ENCODE results near the gene CDKN3.

- TF ChIP-seq CTCF (IDR thresholded peaks at IDR 0.05) (no peak), POLR2A (IDR thresholded peaks at IDR 0.05) (no peak)
Measured at GRCh38 chr14:54349713-54350112, 47.1 kb upstream of the CDKN3 start.
